ENCODE results near the gene KCNG2.

KCNG2 gene

DNA sequence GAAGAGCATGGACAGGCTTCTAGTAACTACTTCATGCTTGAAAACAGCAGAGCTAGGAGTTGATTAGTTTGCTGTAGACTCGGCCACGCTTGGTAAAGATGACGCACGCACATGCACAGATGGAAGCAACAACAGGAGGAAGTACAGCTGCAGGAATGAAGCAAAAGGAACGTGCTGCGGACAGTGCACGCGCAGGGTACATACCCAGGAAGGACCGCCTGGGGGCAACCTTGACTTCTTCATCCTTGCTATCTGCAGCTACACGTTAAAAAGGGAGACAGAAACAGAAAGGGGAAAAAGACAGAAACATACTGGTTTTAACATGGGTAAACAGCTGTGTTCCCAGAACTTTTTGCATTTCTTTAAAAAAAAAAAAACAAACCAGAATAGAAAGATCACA lies 136.0 kb downstream of the KCNG2 start:
- Histone ChIP-seq H3K79me2 (ENCODE audit: insufficient read depth, low read length) (peaks cover 43% of the 10 kb centered on the region), H3K27me3 (ENCODE audit: insufficient read depth, low read length, poor library complexity, severe bottlenecking) (no peaks in the 10 kb centered on the region), H3K4me1 (ENCODE audit: insufficient read depth, low read length, poor library complexity, severe bottlenecking) (no peaks in the 10 kb centered on the region), H2AFZ (ENCODE audit: low read length) (no peak overlapping the region), H3K9me2 (replicated peaks; ENCODE audit: low read depth, low read length) (no peaks in the 10 kb centered on the region), H3K4me2 (ENCODE audit: low read depth, low read length, poor library complexity, severe bottlenecking) (no peak overlapping the region), H3K9me3 (ENCODE audit: insufficient read depth, low read depth, low read length) (peaks cover 15% of the 10 kb centered on the region; the same call in 1 of the 2 replicates), H3F3A (ENCODE audit: low read depth) (no peaks in the 10 kb centered on the region), H3K4me3 (ENCODE audit: low read length, poor library complexity, severe bottlenecking) (no peak overlapping the region), H3K9ac (ENCODE audit: low read depth, low read length, poor library complexity, severe bottlenecking) (no peak overlapping the region), H4K20me1 (ENCODE audit: insufficient read depth, low read length, poor library complexity, severe bottlenecking) (no peaks in the 10 kb centered on the region), H3K36me3 (ENCODE audit: insufficient read depth, low read length) (peaks cover 47% of the 10 kb centered on the region)
- TF ChIP-seq EZH2phosphoT487 (IDR thresholded peaks at IDR 0.05; ENCODE audit: borderline replicate concordance) = no peak
- TF ChIP-seq, protein P1, sequence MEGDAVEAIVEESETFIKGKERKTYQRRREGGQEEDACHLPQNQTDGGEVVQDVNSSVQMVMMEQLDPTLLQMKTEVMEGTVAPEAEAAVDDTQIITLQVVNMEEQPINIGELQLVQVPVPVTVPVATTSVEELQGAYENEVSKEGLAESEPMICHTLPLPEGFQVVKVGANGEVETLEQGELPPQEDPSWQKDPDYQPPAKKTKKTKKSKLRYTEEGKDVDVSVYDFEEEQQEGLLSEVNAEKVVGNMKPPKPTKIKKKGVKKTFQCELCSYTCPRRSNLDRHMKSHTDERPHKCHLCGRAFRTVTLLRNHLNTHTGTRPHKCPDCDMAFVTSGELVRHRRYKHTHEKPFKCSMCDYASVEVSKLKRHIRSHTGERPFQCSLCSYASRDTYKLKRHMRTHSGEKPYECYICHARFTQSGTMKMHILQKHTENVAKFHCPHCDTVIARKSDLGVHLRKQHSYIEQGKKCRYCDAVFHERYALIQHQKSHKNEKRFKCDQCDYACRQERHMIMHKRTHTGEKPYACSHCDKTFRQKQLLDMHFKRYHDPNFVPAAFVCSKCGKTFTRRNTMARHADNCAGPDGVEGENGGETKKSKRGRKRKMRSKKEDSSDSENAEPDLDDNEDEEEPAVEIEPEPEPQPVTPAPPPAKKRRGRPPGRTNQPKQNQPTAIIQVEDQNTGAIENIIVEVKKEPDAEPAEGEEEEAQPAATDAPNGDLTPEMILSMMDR (conservative IDR thresholded peaks at IDR 0.05; ENCODE audit: low read length) = no peak

DNA sequence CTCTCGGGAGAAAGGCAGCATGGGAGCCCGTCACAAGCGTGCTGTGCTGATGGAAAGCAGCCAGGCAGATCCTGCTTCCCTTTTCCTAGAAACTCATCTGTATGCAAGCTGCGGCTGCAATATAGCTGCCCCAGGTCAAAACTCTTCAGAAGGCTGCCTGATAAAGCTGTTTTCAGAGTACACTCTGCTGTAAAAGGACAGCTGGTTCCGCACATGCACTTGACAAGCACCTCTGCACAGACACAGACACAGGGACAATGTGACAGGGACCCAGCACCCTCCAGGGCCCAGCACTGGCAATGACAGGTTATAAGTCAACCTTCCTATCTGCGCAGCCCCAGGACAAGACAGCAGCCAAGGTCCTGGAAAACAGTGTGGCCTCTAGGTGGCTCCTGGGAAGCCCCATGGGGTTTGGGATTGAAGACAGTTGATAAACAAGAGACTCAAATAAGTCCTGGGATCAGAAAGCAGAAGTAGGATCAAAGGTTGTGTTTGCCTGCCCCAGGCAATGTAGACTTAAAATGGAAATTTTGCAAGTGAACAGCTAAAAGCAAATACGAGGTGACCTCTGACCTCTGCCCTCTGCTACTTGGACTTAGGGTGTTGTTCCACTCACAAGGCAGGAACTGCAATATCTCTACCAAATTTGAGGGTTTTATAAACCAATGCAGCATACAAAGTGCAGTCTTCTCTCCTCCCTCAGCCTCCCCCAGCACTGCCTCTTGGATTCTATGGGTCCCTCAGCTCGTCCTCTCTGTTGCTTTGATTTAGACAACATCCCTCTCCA lies 136.8 kb downstream of the KCNG2 start:
- Histone ChIP-seq H3K9me2 (replicated peaks; ENCODE audit: low read depth, low read length) (no peaks in the 10 kb centered on the region), H2AFZ (ENCODE audit: low read length) (no peak overlapping the region), H3K9me3 (ENCODE audit: insufficient read depth, low read depth, low read length) (peaks cover 15% of the 10 kb centered on the region; the same call in 1 of the 2 replicates), H3K27me3 (ENCODE audit: insufficient read depth, low read length, poor library complexity, severe bottlenecking) (no peaks in the 10 kb centered on the region), H3K79me2 (ENCODE audit: insufficient read depth, low read length) (peaks cover 37% of the 10 kb centered on the region), H3K36me3 (ENCODE audit: insufficient read depth, low read length) (peaks cover 40% of the 10 kb centered on the region), H3K4me1 (ENCODE audit: insufficient read depth, low read length, poor library complexity, severe bottlenecking) (no peaks in the 10 kb centered on the region), H3K4me2 (ENCODE audit: low read depth, low read length, poor library complexity, severe bottlenecking) (no peak overlapping the region), H4K20me1 (ENCODE audit: insufficient read depth, low read length, poor library complexity, severe bottlenecking) (no peaks in the 10 kb centered on the region), H3K4me3 (ENCODE audit: low read length, poor library complexity, severe bottlenecking) (no peak overlapping the region), H3K9ac (ENCODE audit: low read depth, low read length, poor library complexity, severe bottlenecking) (no peak overlapping the region), H3F3A (ENCODE audit: low read depth) (no peaks in the 10 kb centered on the region)
- TF ChIP-seq, protein P1 (conservative IDR thresholded peaks at IDR 0.05; ENCODE audit: low read length) = no peak
- TF ChIP-seq EZH2phosphoT487 (IDR thresholded peaks at IDR 0.05; ENCODE audit: borderline replicate concordance) = no peak

DNA sequence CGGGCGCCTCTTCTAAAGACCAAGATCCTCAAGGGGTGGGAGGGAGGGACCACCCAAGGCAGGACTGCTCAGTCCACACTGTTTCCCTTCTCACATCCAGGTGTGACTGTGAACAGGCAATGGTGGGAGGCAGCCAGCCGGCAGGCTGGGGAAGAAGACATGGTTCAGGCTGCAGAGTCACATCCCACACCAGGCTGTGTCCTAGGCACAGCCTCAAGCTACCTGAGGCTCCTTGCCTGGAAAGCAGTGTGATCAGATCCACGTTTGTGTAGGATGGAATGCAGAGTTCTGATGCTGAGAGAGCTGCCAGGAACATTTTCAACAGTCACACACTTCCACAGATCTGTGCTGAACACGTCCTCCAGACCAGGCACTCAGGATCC lies 137.4 kb downstream of the KCNG2 start:
- Histone ChIP-seq H3K27me3 (ENCODE audit: insufficient read depth, low read length, poor library complexity, severe bottlenecking) (no peaks in the 10 kb centered on the region), H3K4me1 (ENCODE audit: insufficient read depth, low read length, poor library complexity, severe bottlenecking) (no peaks in the 10 kb centered on the region), H3K79me2 (ENCODE audit: insufficient read depth, low read length) (peaks cover 40% of the 10 kb centered on the region), H3K9me3 (ENCODE audit: insufficient read depth, low read depth, low read length) (peaks cover 9% of the 10 kb centered on the region; the same call in 1 of the 2 replicates), H3F3A (ENCODE audit: low read depth) (no peaks in the 10 kb centered on the region), H2AFZ (ENCODE audit: low read length) (no peak overlapping the region), H3K4me2 (ENCODE audit: low read depth, low read length, poor library complexity, severe bottlenecking) (no peak overlapping the region), H3K36me3 (ENCODE audit: insufficient read depth, low read length) (peaks cover 41% of the 10 kb centered on the region; the same call in 1 of the 2 replicates), H4K20me1 (ENCODE audit: insufficient read depth, low read length, poor library complexity, severe bottlenecking) (no peaks in the 10 kb centered on the region), H3K9ac (ENCODE audit: low read depth, low read length, poor library complexity, severe bottlenecking) (no peak overlapping the region), H3K9me2 (replicated peaks; ENCODE audit: low read depth, low read length) (no peaks in the 10 kb centered on the region), H3K4me3 (ENCODE audit: low read length, poor library complexity, severe bottlenecking) (no peak overlapping the region)
- TF ChIP-seq, protein P1 (conservative IDR thresholded peaks at IDR 0.05; ENCODE audit: low read length) = no peak

Data from Loucy (cell line).